ENCODE measurements around the gene PNKP.

PNKP gene

DNA sequence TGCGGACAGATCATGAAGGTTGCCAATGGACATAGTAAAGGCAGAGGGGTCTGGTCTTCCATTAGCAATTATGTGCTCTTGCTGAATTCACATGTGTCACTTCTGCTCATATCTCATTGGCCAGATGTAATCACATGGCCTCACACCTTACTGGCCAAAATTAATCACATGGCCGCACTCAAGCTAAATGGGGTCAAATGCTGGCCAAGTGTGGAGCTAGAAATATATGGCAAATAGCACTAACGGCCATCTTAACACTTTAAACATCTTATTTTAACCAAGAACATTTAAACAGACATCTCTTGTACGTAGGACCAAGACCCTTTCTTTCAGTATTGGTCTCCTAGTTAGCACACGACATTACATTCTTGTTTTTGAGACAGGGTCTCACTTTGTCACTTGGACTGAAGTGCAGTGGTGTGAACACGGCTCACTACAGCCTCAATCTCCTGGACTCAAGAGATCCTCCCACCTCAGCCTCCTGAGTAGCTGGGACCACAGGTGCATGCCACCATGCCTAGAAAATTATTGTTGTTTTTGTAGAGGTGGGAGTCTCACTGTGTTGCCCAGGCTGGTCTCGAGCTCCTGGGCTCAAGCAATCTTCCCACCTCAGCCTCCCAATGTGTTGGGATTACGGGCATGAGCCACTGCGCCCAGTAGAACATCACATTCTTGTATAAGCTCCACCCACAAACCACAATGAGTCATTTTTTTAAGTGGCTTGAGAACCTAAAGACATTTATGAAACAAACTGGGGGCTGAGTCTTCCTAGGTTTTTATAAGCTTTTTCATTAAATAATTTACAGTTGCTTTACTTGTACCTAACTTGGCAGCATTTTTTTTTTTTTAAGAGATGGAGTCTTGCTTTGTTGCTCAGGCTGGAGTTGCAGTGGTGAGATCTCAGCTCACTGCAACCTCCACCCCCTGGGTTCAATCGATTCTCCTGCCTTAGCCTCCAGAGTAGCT is 19.4 kb downstream of the PNKP start:
- ChIA-PET CTCF (interaction anchor here (0.6 to 2.8 kb wide), 9 partner anchors 10 to 345 kb away, joined by 3 to 13 read pairs (median 3); no protein-coding TSS in a partner anchor), POLR2A (interaction anchor here (0.5 to 8.8 kb wide), 14 partner anchors 9 to 267 kb away, joined by 3 to 128 read pairs (median 4); partner anchors contain the start of genes AP2A1, NOSIP, PNKP and RRAS)
- no peak overlapping the region for H3K27ac ChIP-seq (ENCODE audit: extremely low read depth, low read depth, low read length)
- peaks cover 6% of the 10 kb centered on the region; the same call in 1 of the 2 replicates for H3K4me1 ChIP-seq (ENCODE audit: control insufficient read depth, insufficient read depth, low read length)
- no peak overlapping the region for H3K4me3 ChIP-seq (ENCODE audit: low read depth, low read length)
- H3K36me3 ChIP-seq (ENCODE audit: control insufficient read depth in 2 of 2, insufficient read depth in 1 of 2, low read length in 2 of 2), result no peaks in the 10 kb centered on the region
- H3K9me3 ChIP-seq (ENCODE audit: control insufficient read depth, insufficient read depth, low read depth, low read length), result no peaks in the 10 kb centered on the region
- TF ChIP-seq ZNF37A (tag by site-specific recombination; IDR thresholded peaks at IDR 0.05), result no peak
- no peak for TF ChIP-seq ZNF174 (tag by site-specific recombination; IDR thresholded peaks at IDR 0.05)
- no peak for TF ChIP-seq ZNF114 (tag by site-specific recombination; IDR thresholded peaks at IDR 0.05)
- peak; percentile 43; the same call in 1 of the 2 replicates for TF ChIP-seq PATZ1 (tag by site-specific recombination; IDR thresholded peaks at IDR 0.05)
- TF ChIP-seq ZFP41 (tag by site-specific recombination; IDR thresholded peaks at IDR 0.05; ENCODE audit: borderline replicate concordance), result no peak
- TF ChIP-seq ZNF518A (tag by site-specific recombination; conservative IDR thresholded peaks at IDR 0.05; ENCODE audit: low read depth), result no peak
- no peak for TF ChIP-seq ZNF707 (tag by site-specific recombination; IDR thresholded peaks at IDR 0.05)
- no peak for TF ChIP-seq ZNF24 (tag by site-specific recombination; IDR thresholded peaks at IDR 0.05)
- peak; percentile 73; the same call in 1 of the 2 replicates for TF ChIP-seq ZNF121 (tag by site-specific recombination; IDR thresholded peaks at IDR 0.05)
- no peak for TF ChIP-seq ZNF280D (tag by site-specific recombination; IDR thresholded peaks at IDR 0.05)
- TF ChIP-seq ZNF211 (tag by site-specific recombination; IDR thresholded peaks at IDR 0.05; ENCODE audit: low read depth), result no peak
- no peak for TF ChIP-seq ZNF677 (tag by site-specific recombination; IDR thresholded peaks at IDR 0.05)
- no peak for TF ChIP-seq ZNF404 (tag by site-specific recombination; IDR thresholded peaks at IDR 0.05)
- TF ChIP-seq ZNF248 (tag by site-specific recombination; IDR thresholded peaks at IDR 0.05), result no peak
- TF ChIP-seq ZNF335 (tag by site-specific recombination; conservative IDR thresholded peaks at IDR 0.05), result peak; percentile 23; the same call in 1 of the 2 replicates
- TF ChIP-seq ZBTB49 (tag by site-specific recombination; IDR thresholded peaks at IDR 0.05; ENCODE audit: low read depth), result no peak
- TF ChIP-seq, protein P1, sequence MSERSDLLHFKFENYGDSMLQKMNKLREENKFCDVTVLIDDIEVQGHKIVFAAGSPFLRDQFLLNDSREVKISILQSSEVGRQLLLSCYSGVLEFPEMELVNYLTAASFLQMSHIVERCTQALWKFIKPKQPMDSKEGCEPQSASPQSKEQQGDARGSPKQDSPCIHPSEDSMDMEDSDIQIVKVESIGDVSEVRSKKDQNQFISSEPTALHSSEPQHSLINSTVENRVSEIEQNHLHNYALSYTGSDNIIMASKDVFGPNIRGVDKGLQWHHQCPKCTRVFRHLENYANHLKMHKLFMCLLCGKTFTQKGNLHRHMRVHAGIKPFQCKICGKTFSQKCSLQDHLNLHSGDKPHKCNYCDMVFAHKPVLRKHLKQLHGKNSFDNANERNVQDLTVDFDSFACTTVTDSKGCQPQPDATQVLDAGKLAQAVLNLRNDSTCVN (tag by site-specific recombination; optimal IDR thresholded peaks at IDR 0.05), result peak; percentile 10
- TF ChIP-seq ZBTB8A (tag by site-specific recombination; IDR thresholded peaks at IDR 0.05), result peak; percentile 77
- TF ChIP-seq KLF9 (tag by site-specific recombination; IDR thresholded peaks at IDR 0.05; ENCODE audit: low read depth), result no peak
- no peak for TF ChIP-seq ZNF10 (tag by site-specific recombination; IDR thresholded peaks at IDR 0.05)
- no peak for TF ChIP-seq TRIM28 (IDR thresholded peaks at IDR 0.05; ENCODE audit: borderline replicate concordance, low read length)
- no peak for TF ChIP-seq KLF1 (tag by site-specific recombination; IDR thresholded peaks at IDR 0.05)

All from HEK293 (cell line).